GM19397 (cell line): ENCODE measurements around the gene MYO1E.
"Not testable (repeated sequence)": the region's sequence is repeated elsewhere in the genome, so short reads cannot be mapped to it uniquely, and the experiment has no call there.

Experiments
- ATAC-seq: cut with Tn5 transposase; IDR thresholded peaks from one replicate; pipeline ENCODE4 v1.9.1; 2021; ENCODE audit warnings: mild to moderate bottlenecking, moderate library complexity; ENCODE audit not compliant: unreplicated experiment

Gene MYO1E

GRCh38 chr15:59295261-59296001 lies 77.2 kb downstream of the MYO1E start:
- no peak for ATAC-seq

GRCh38 chr15:59294574-59295260 lies 78.0 kb downstream of the MYO1E start:
- ATAC-seq: no peak

- ATAC-seq: no peak
Observed at GRCh38 chr15:59292442-59293151, 80.1 kb downstream of the MYO1E start.

GRCh38 chr15:59291213-59291549 lies 81.5 kb downstream of the MYO1E start:
- no peak for ATAC-seq

- ATAC-seq: no peak
Observed at GRCh38 chr15:59290295-59291212, 82.1 kb downstream of the MYO1E start.

- ATAC-seq: no peak
Observed at GRCh38 chr15:59289574-59289973, 83.1 kb downstream of the MYO1E start.

- ATAC-seq: no peak
Observed at GRCh38 chr15:59283717-59284391, 88.8 kb downstream of the MYO1E start.

GRCh38 chr15:59282515-59283337 lies 89.9 kb downstream of the MYO1E start:
- no peak for ATAC-seq

GRCh38 chr15:59281699-59282098 lies 91.0 kb downstream of the MYO1E start:
- no peak for ATAC-seq

GRCh38 chr15:59280855-59281254 lies 91.8 kb downstream of the MYO1E start:
- ATAC-seq: no peak

- not testable (repeated sequence) for ATAC-seq
Observed at GRCh38 chr15:59280292-59280691, 92.4 kb downstream of the MYO1E start.

- ATAC-seq: no peak
Observed at GRCh38 chr15:59279023-59279422, 93.6 kb downstream of the MYO1E start.

- no peak for ATAC-seq
Observed at GRCh38 chr15:59278120-59278519, 94.6 kb downstream of the MYO1E start.

GRCh38 chr15:59276225-59277178 lies 96.2 kb downstream of the MYO1E start:
- ATAC-seq: no peak

- no peak for ATAC-seq
Observed at GRCh38 chr15:59274126-59274970, 98.3 kb downstream of the MYO1E start.

- ATAC-seq: no peak
Observed at GRCh38 chr15:59273234-59273633, 99.4 kb downstream of the MYO1E start.

- ATAC-seq: no peak
Observed at GRCh38 chr15:59271595-59272201, 101.0 kb downstream of the MYO1E start.
